NT2/D1 (cell line): ENCODE measurements around the gene CDKN2B.

Experiments used
- SUZ12 ChIP-seq: IDR thresholded peaks from 2 replicates; pipeline ENCODE4 v1.6.1; 2011; ENCODE audit not compliant: insufficient read length, insufficient read depth; ENCODE audit errors: extremely low read depth
- YY1 ChIP-seq: IDR thresholded peaks from 2 replicates; pipeline ENCODE4 v1.6.1; 2011; ENCODE audit not compliant: insufficient read length, insufficient read depth
- ZNF274 ChIP-seq: IDR thresholded peaks from 2 replicates; pipeline ENCODE4 v1.6.1; 2011; ENCODE audit warnings: mild to moderate bottlenecking, low read depth, low read length

GRCh38 chr9:22009506-22009867 is 382 bp upstream of the CDKN2B start:
- TF ChIP-seq ZNF274 (no peak), YY1 (no peak), SUZ12 (no peak)
